GM23248 (cell line): ENCODE measurements around the gene SSNA1. TPM values are rescaled to one million over a fixed set of nuclear protein-coding genes. Genes with fewer than 3 reads are reported as not detected.

Source experiments
- DNase-seq: peaks from one replicate; pipeline ENCODE4 v3.0.0-alpha.2; 2015
- H2AFZ ChIP-seq: fragments of 200-600 bp; sonication (generic); 2 replicates; pipeline ENCODE4 v1.6.1; 2016; ENCODE audit warnings: antibody characterized with exemption
- H3F3A ChIP-seq: fragments of 200-600 bp; sonication (generic); 2 replicates; pipeline ENCODE4 v1.6.1; 2016; ENCODE audit warnings: mild to moderate bottlenecking, antibody characterized with exemption, mixed run types; ENCODE audit not compliant: insufficient read depth
- H3K27ac ChIP-seq: fragments of 200-600 bp; sonication (generic); 2 replicates; pipeline ENCODE4 v1.5.1; 2016; ENCODE audit warnings: mild to moderate bottlenecking
- H3K27me3 ChIP-seq: fragments of 200-600 bp; sonication (generic); replicated peaks from 2 replicates; pipeline ENCODE4 v1.6.1; 2016; ENCODE audit warnings: mild to moderate bottlenecking; ENCODE audit not compliant: insufficient read depth
- H3K36me3 ChIP-seq: fragments of 200-600 bp; sonication (generic); 2 replicates; pipeline ENCODE4 v1.6.1; 2016; ENCODE audit warnings: low read depth, mild to moderate bottlenecking
- H3K4me1 ChIP-seq: fragments of 200-600 bp; sonication (generic); 2 replicates; pipeline ENCODE4 v1.6.1; 2016; ENCODE audit warnings: mild to moderate bottlenecking; ENCODE audit not compliant: insufficient read depth
- H3K4me2 ChIP-seq: fragments of 200-600 bp; sonication (generic); one replicate; pipeline ENCODE4 v1.6.1; 2016; ENCODE audit warnings: mild to moderate bottlenecking; ENCODE audit not compliant: unreplicated experiment
- H3K4me3 ChIP-seq: fragments of 200-600 bp; sonication (generic); 2 replicates; pipeline ENCODE4 v1.5.1; 2016; ENCODE audit warnings: mild to moderate bottlenecking
- H3K79me2 ChIP-seq: fragments of 200-600 bp; sonication (generic); 2 replicates; pipeline ENCODE4 v1.6.1; 2016; ENCODE audit warnings: mild to moderate bottlenecking; ENCODE audit not compliant: insufficient read depth
- H3K9ac ChIP-seq: fragments of 200-600 bp; sonication (generic); 2 replicates; pipeline ENCODE4 v1.6.1; 2016; ENCODE audit warnings: mild to moderate bottlenecking
- H3K9me2 ChIP-seq: fragments of 200-600 bp; sonication (generic); 2 replicates; pipeline ENCODE4 v1.6.1; 2016; ENCODE audit warnings: mixed run types, mild to moderate bottlenecking, moderate library complexity; ENCODE audit not compliant: insufficient read depth
- H3K9me3 ChIP-seq: fragments of 200-600 bp; sonication (generic); one replicate; pipeline ENCODE4 v1.6.1; 2017; ENCODE audit warnings: low read depth
- H4K20me1 ChIP-seq: fragments of 200-600 bp; sonication (generic); 2 replicates; pipeline ENCODE4 v1.6.0; 2016; ENCODE audit not compliant: insufficient read depth
- EZH2 ChIP-seq: fragments of 200-600 bp; sonication (generic); IDR thresholded peaks from 2 replicates; pipeline ENCODE4 v1.6.1; 2018; ENCODE audit warnings: antibody characterized with exemption, mild to moderate bottlenecking; ENCODE audit not compliant: insufficient read depth, poor library complexity, severe bottlenecking
- EZH2phosphoT487 ChIP-seq: fragments of 200-600 bp; sonication (generic); IDR thresholded peaks from 2 replicates; pipeline ENCODE4 v1.6.1; 2018; ENCODE audit warnings: antibody characterized with exemption, moderate library complexity, mild to moderate bottlenecking, low read depth; ENCODE audit not compliant: insufficient read depth
- WGBS, 2 experiments: methylation state at CpG; one replicate each; pipeline ENCODE4 v1.1.6; 2015 to 2017; ENCODE audit warnings: low lambda C conversion rate in 2 of 2, low coverage in 1 of 2; ENCODE audit errors: missing lambda C conversion rate in 2 of 2; 5-methylcytosine and 5-hydroxymethylcytosine counted together
- in situ Hi-C: fragments of 300-500 bp; cut with MboI; formaldehyde crosslinking; loops from 2 replicates; pipeline ENCODE4 v1.15.0; 2020
- polyA plus RNA-seq: library from polyadenylated mRNA; unstranded; fragments of >200 nt; fragmentation: Nextera tagmentation; extraction: Ambion mirVana; gene quantifications from 2 replicates; pipeline ENCODE4 v1.2.1, GENCODE V29; 2016
- total RNA-seq: library from RNA; depleted of rRNA; stranded (reverse); fragments of >200 nt; shearing (Covaris generic); gene quantifications from 2 replicates; pipeline ENCODE4 v1.2.3, GENCODE V29; 2014; rRNA removed

SSNA1 gene, protein sequence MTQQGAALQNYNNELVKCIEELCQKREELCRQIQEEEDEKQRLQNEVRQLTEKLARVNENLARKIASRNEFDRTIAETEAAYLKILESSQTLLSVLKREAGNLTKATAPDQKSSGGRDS
- total RNA-seq, result 73.1 and 105 TPM in 2 replicates
- 93.1 and 100 TPM in 2 replicates for polyA plus RNA-seq

DNA sequence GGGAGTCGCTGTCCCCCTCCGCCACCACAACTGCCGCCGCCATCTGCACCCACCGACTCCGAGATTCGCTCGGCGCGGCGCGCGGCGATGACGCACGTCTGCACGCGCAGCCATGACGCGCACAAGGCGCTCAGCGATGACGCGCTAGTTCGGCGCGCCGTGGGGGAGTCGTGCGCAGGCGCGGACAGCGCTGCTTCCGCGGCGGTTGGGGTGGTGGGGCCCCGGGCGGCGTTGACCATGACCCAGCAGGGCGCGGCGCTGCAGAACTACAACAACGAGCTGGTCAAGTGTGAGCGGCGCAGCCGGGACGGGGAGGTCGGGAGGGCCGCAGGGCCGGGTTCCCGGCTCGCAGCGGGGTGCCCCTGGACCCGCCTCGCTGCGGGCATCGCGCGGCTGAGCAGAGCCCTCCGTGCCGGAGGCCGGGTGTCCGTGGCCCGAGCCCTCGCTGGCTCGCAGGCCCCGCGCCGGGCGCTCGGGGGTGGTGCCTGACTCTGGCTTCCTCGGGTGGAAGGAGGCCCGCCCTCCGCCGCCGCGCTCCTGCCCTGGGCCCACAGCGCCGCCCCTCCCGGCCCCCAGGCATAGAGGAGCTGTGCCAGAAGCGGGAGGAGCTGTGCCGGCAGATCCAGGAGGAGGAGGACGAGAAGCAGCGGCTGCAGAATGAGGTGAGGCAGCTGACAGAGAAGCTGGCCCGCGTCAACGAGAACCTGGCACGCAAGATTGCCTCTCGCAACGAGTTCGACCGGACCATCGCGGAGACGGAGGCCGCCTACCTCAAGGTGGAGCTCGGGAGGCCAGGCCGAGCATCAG lies at the start of gene SSNA1, which contains the start of gene ANAPC2:
Gene SSNA1 (plus strand): TSS at position 187 of the 807 bp plus-strand sequence. CDS start 51 bp downstream, at position 238.
Gene ANAPC2 (minus strand): TSS at position 71 of the 807 bp plus-strand sequence. CDS start 28 bp downstream, at position 43.
- H4K20me1 ChIP-seq, result no peaks in the 10 kb centered on the region
- H3K9me2 ChIP-seq, result no peaks in the 10 kb centered on the region
- H3K79me2 ChIP-seq, result peaks cover 74% of the 10 kb centered on the region
- in situ Hi-C loops, result no loop called here
- no peaks in the 10 kb centered on the region for H3K36me3 ChIP-seq
- TF ChIP-seq EZH2phosphoT487, result no peak
- no peak for TF ChIP-seq EZH2
- H3K4me2 ChIP-seq, result peak within 1 kb of the TSS; percentile 93
- WGBS, 2 experiments, result 0 to 1% methylated on average over 80 to 97 of the region's 98 CpGs
- H3K9me3 ChIP-seq, result no peaks in the 10 kb centered on the region
- H3K27me3 ChIP-seq, result no peaks in the 10 kb centered on the region
- H3F3A ChIP-seq, result peaks cover 10% of the 10 kb centered on the region
- H3K9ac ChIP-seq, result peak within 1 kb of the TSS; percentile 93
- peak within 1 kb of the TSS; percentile 93 for H3K27ac ChIP-seq
- peak within 1 kb of the TSS; percentile 69 for H2AFZ ChIP-seq
- peaks cover 16% of the 10 kb centered on the region for H3K4me1 ChIP-seq
- peak within 1 kb of the TSS; percentile 83 for H3K4me3 ChIP-seq
- DNase-seq, result peak; percentile 95

DNA sequence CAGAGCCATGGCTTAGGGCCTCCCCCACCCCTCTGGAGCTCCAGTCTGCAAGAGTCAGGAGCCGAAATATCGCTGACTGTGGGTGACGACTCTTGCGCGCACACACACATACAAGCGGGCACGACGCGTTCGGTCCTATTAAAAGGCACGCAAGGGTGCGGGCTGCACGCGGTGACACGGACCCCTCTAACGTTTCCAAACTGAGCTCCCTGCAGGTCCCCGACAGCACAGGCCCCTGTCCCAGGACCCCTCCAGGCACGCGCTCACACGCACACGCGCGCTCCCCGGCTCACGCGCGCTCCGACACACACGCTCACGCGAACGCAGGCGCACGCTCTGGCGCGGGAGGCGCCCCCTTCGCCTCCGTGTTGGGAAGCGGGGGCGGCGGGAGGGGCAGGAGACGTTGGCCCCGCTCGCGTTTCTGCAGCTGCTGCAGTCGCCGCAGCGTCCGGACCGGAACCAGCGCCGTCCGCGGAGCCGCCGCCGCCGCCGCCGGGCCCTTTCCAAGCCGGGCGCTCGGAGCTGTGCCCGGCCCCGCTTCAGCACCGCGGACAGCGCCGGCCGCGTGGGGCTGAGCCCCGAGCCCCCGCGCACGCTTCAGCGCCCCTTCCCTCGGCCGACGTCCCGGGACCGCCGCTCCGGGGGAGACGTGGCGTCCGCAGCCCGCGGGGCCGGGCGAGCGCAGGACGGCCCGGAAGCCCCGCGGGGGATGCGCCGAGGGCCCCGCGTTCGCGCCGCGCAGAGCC lies 49.6 kb upstream of the SSNA1 start, which contains the start of gene GRIN1:
Gene GRIN1 (plus strand): TSS at position 433 of the 746 bp plus-strand sequence. CDS start 333 bp downstream, outside the sequence.
- H3K36me3 ChIP-seq, result no peaks in the 10 kb centered on the region
- H3K4me1 ChIP-seq, result no peaks in the 10 kb centered on the region
- H3K27ac ChIP-seq, result no peak within 1 kb of the TSS
- no peaks in the 10 kb centered on the region for H4K20me1 ChIP-seq
- no peak for TF ChIP-seq EZH2phosphoT487
- TF ChIP-seq EZH2, result no peak
- no peak within 1 kb of the TSS for H3K4me2 ChIP-seq
- H3K9ac ChIP-seq, result no peak within 1 kb of the TSS
- H3K9me3 ChIP-seq, result no peaks in the 10 kb centered on the region
- DNase-seq, result peak; percentile 59
- no peaks in the 10 kb centered on the region for H3K79me2 ChIP-seq
- H2AFZ ChIP-seq, result no peak within 1 kb of the TSS
- no peaks in the 10 kb centered on the region for H3K9me2 ChIP-seq
- H3K4me3 ChIP-seq, result no peak within 1 kb of the TSS; the same call in 1 of the 2 replicates
- in situ Hi-C loops, result no loop called here
- H3F3A ChIP-seq, result no peaks in the 10 kb centered on the region
- peaks cover 35% of the 10 kb centered on the region for H3K27me3 ChIP-seq
- WGBS, 2 experiments, result 8 to 9% methylated on average over 68 to 77 of the region's 104 CpGs

- in situ Hi-C loops, result no loop called here
- Histone ChIP-seq H3K9ac (no peak overlapping the region), H2AFZ (no peak overlapping the region), H3K36me3 (no peaks in the 10 kb centered on the region), H3K9me3 (no peaks in the 10 kb centered on the region), H3K79me2 (no peaks in the 10 kb centered on the region), H3K4me1 (no peaks in the 10 kb centered on the region), H4K20me1 (no peaks in the 10 kb centered on the region), H3K4me2 (no peak overlapping the region), H3K27me3 (peaks cover 35% of the 10 kb centered on the region), H3K9me2 (no peaks in the 10 kb centered on the region), H3K4me3 (no peak overlapping the region), H3K27ac (no peak overlapping the region), H3F3A (no peaks in the 10 kb centered on the region)
- 26 to 31% methylated on average over 21 to 28 of the region's 37 CpGs for WGBS, 2 experiments
- TF ChIP-seq EZH2phosphoT487 (no peak), EZH2 (no peak)
- no peak for DNase-seq
Measured at GRCh38 chr9:137139468-137140150, 48.9 kb upstream of the SSNA1 start.
